ENCODE measurements around the gene CNEP1R1.
A peak's percentile ranks its signal among the peaks of the same experiment; 100 is the strongest.

The CNEP1R1 gene

DNA sequence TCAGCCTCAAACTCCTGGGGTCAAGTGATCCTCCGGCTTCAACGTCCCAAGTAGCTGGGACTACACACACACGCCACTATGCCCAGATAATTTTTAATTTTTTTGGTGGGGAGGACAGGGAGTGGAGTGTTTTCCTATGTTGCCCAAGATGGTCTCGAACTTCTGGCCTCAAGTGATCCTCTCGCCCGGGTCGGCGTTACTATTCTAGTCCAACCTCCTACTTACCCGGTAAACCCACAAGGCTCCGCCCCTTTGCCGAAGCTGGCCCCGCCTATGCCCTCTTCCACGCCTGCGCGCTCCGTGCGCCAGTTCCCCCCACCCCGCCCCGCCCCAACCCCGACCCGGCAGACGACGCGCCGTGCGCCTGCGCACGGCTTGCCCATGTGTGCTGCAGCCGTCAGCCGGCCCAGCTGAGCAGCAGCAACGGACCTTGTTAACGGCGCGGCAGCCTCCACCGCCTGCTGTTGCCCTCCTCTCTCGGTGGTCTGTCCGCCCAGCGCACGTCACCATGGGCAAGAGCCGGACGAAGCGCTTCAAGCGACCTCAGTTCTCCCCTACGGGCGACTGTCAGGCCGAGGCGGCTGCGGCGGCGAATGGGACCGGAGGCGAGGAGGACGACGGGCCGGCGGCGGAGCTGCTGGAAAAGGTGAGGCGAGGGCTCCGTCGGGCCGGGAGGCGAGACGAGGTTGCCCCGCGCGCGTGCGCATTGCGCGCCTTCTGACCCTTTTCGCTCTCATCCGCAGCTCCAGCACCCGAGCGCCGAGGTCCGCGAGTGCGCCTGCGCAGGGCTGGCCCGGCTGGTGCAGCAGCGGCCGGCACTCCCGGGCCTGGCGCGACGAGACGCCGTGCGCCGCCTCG is 40.8 kb downstream of the CNEP1R1 start, which contains the start of gene HEATR3:
TSS of gene HEATR3 (plus strand) at position 347 of the 858 bp plus-strand sequence. CDS start at position 509, 162 bp downstream.
- peak; percentile 90 for DNase-seq

DNA sequence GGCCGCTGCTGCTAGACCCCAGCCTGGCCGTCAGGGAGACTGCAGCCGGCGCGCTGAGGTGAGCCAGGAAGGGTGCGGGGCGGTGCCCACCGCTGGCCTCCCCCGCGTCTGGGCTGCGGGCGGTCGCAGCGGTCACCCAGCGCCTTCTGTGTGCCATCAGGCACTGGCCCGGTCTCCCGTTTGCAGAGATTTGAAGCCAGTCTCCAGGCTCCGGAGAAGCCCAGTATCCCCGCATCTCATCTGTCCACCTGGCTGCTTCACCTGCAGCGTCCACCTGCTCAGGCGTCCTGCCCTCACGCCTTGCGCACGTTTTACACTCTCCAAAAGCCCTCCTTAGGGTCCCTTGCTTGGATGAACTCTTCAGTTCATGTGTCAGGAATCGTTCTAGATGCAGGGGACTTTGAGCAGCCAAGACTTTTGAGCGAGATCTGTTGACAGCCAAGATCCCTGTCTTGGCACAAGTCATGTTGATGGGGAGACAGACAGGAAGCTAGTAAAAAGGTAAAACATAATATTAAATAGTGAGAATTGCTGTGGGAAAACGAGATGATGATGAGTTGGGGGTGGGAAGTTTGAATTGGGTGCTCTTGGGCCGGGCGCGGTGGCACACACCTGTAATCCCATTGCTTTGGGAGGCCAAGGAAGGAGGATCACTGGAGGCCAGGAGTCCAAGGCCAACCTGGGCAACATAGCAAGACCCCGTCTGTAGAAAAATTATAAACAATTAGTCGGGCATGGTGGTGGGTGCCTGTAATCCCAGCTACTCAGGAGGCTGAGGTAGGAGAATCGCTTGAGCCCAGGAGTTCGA is 41.7 kb downstream of the CNEP1R1 start:
- DNase-seq: no peak

GRCh38 chr16:50067290-50067853 is 42.3 kb downstream of the CNEP1R1 start:
- DNase-seq: peak; percentile 56

- DNase-seq: peak; percentile 71
Observed at GRCh38 chr16:50068550-50068949, 43.5 kb downstream of the CNEP1R1 start.

DNA sequence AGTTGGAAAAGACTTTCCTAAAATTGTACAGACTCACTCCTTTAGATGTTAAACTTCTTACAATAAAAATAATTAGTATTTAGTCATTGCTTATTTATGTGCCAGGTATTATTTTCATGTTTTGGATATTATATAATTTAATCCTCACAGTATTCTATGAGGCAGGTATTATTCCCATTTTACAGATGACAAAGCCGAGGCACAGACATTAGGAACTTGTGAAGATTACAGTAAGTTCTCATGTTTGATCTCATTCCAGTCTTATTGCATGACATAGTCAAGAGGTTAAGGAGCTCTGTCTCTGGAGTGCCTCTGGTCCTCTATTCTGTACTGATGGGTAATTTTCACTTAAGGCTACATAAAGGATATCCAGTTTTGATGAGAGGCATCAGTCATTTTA is 44.0 kb downstream of the CNEP1R1 start:
- no peak for DNase-seq

GRCh38 chr16:50071075-50071671 is 46.1 kb downstream of the CNEP1R1 start:
- DNase-seq: no peak

DNA sequence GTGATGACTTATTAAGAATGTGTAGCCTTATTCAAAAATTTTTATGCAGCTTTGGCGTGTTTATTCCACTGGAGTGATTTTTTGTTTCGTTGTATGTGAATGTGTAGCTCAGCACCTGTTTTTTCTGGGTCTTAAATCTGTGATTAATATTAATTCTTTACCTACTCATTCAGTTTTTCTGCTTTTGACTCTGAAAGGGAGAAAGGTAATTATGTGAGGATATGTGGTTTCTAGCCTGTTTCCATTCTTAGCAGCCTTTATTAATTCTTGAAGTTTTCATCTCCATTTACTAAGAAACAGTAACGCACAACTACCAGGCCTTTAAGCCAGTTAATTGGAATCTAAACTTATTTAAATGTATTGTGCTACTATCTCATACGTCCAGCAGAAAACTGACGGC is 47.7 kb downstream of the CNEP1R1 start:
- DNase-seq: no peak

GRCh38 chr16:50079397-50080140 is 54.5 kb downstream of the CNEP1R1 start:
- no peak for DNase-seq

GRCh38 chr16:50081428-50082018 is 56.5 kb downstream of the CNEP1R1 start:
- DNase-seq: no peak

DNA sequence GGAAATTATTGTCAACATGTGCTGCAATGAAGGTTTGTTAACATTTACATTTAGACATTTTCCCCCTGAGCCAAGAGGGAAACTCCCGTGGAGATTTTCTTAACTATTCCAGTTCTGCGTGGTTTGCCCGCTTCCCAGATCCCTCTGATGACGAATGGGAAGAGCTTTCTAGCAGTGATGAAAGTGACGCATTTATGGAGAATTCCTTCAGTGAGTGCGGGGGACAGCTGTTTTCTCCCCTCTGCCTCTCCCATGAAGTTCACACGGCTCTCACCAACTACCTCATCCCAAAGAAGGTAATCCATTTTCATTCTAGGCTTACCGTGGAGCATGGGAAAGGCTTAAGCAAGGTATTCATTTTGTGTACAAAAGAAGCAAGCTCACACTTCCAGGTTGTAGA is 59.0 kb downstream of the CNEP1R1 start:
- DNase-seq: no peak

- DNase-seq: no peak
Observed at GRCh38 chr16:50086176-50086575, 61.2 kb downstream of the CNEP1R1 start.

Data from HCEC 1CT (cell line).